ENCODE data around the gene CD74. TPM values are rescaled to one million over a fixed set of nuclear protein-coding genes. Genes with fewer than 3 reads are reported as not detected.
"Not testable (repeated sequence)": the region's sequence is repeated elsewhere in the genome, so short reads cannot be mapped to it uniquely, and the experiment has no call there.

CD74 gene
- total and polyA plus RNA-seq, 4 experiments from 2014 or later, result 178 to 703 (median 238) TPM

DNA sequence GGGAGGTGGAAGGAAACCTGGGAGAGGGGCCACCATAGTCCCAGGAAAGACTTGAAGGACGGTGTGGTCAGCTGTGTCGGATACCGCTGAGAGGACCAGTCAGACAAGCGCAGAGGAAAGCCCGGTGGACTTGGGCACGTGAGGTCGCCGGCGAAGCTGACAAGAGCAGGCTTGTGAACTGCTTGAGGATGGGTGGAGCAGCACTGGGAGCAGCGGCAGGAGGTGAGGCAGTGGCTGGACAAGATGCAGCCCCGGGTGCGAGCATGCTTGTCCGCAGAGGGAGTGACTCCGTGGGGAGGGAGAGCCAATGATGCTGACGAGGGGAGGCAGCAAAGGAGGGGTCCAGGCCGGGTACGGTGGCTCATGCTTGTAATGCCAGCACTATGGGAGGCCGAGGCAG, 18.3 kb upstream of the CD74 start:
- H3K4me1 Mint-ChIP-seq, result peaks cover 2 to 3% (median 3%) of the 10 kb centered on the region in 4 donors
- no peaks in the 10 kb centered on the region for H3K36me3 Mint-ChIP-seq
- H3K27ac Mint-ChIP-seq, result no peak overlapping the region
- Histone ChIP-seq H3K9me3 (ENCODE audit: control insufficient read depth in 1 of 2, low read length in 2 of 2) (no peaks in the 10 kb centered on the region), H3K36me3 (ENCODE audit: insufficient read depth, low read length) (no peaks in the 10 kb centered on the region), H3K27me3 (ENCODE audit: insufficient read depth, low read length) (no peaks in the 10 kb centered on the region), H3K4me3 (ENCODE audit: low read length in 2 of 2) (no peak overlapping the region), H3K27ac (ENCODE audit: low read depth, low read length) (no peak overlapping the region), H3K4me1 (ENCODE audit: insufficient read depth, low read length) (peaks cover 3% of the 10 kb centered on the region)
- no peaks in the 10 kb centered on the region for H3K27me3 Mint-ChIP-seq
- H3K4me3 Mint-ChIP-seq, result no peak overlapping the region
- H3K9me3 Mint-ChIP-seq, result no peaks in the 10 kb centered on the region
- DNase-seq, result no peak
- intact Hi-C loops (cut with micrococcal nuclease), result no loop called here
- CTCF ChIA-PET (ENCODE audit: partially characterized antibody), result no interaction called here
- POLR2A ChIA-PET (ENCODE audit: partially characterized antibody), result no interaction called here

DNA sequence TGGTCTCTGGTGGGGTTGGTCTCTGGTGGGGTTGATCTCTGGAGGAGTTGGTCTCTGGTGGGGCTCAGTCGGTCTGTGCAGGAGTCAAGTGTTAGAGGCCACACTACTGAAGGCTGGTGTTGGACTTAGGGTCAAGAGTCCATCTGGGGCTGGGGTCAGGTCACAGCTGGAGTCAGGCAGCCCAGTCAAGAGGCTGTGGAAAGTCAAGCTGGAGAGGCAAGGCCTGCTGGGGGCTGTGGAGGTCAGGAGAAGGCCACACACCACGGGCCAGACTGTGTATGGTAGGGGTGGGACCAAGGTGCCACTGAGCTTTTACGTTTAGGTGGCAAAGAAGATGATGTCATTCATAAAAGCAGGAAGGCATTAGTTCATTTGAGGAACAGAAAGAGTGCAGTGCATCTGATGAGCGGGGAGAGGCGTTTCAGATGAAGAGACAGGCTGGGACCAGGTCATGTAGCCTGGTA, 16.7 kb upstream of the CD74 start:
- Mint-ChIP-seq H3K27me3 (no peaks in the 10 kb centered on the region), H3K27ac (peak overlapping the region in 1 of 7 donors; percentile 35), H3K36me3 (no peaks in the 10 kb centered on the region), H3K9me3 (no peaks in the 10 kb centered on the region), H3K4me3 (no peak overlapping the region), H3K4me1 (no peaks in the 10 kb centered on the region)
- H3K9me3 ChIP-seq (ENCODE audit: control insufficient read depth in 1 of 2, low read length in 2 of 2), result no peaks in the 10 kb centered on the region
- intact Hi-C loops (cut with micrococcal nuclease), result no loop called here
- POLR2A ChIA-PET (ENCODE audit: partially characterized antibody), result no interaction called here
- CTCF ChIA-PET (ENCODE audit: partially characterized antibody), result no interaction called here
- H3K27me3 ChIP-seq (ENCODE audit: insufficient read depth, low read length), result no peaks in the 10 kb centered on the region
- no peak overlapping the region for H3K27ac ChIP-seq (ENCODE audit: low read depth, low read length)
- no peak for DNase-seq
- no peaks in the 10 kb centered on the region for H3K36me3 ChIP-seq (ENCODE audit: insufficient read depth, low read length)
- H3K4me1 ChIP-seq (ENCODE audit: insufficient read depth, low read length), result no peaks in the 10 kb centered on the region
- H3K4me3 ChIP-seq (ENCODE audit: low read length in 2 of 2), result no peak overlapping the region

DNA sequence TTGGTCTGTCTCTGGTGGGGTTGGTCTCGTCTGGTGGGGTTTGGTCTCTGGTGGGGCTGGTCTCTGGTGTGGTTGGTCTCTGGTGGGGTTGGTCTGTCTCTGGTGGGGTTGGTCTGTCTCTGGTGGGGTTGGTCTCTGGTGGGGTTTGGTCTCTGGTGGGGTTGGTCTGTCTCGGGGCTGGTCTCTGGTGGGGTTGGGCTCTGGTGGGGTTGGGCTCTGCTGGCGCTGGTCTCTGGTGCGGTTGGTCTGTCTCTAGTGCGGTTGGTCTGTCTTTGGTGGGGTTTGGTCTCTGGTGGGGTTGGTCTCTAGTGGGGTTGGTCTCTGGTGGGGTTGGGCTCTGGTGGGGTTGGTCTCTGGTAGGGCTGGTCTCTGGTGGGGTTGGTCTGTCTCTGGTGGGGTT, 16.3 kb upstream of the CD74 start:
- no peak for DNase-seq
- no peaks in the 10 kb centered on the region for H3K4me1 ChIP-seq (ENCODE audit: insufficient read depth, low read length)
- no peak overlapping the region for H3K4me3 Mint-ChIP-seq
- no peaks in the 10 kb centered on the region for H3K9me3 Mint-ChIP-seq
- no peaks in the 10 kb centered on the region for H3K27me3 Mint-ChIP-seq
- no peaks in the 10 kb centered on the region for H3K9me3 ChIP-seq (ENCODE audit: control insufficient read depth in 1 of 2, low read length in 2 of 2)
- no peak overlapping the region for H3K27ac ChIP-seq (ENCODE audit: low read depth, low read length)
- no peaks in the 10 kb centered on the region for H3K4me1 Mint-ChIP-seq
- ChIA-PET POLR2A (ENCODE audit: partially characterized antibody) (no interaction called here), CTCF (ENCODE audit: partially characterized antibody) (interaction anchor here (0.6 kb wide), 1 partner anchor 139 kb away, joined by 3 read pairs; no protein-coding TSS in a partner anchor)
- no peak overlapping the region for H3K4me3 ChIP-seq (ENCODE audit: low read length in 2 of 2)
- H3K27ac Mint-ChIP-seq, result no peak overlapping the region
- no peaks in the 10 kb centered on the region for H3K36me3 Mint-ChIP-seq
- intact Hi-C loops (cut with micrococcal nuclease), result no loop called here
- H3K27me3 ChIP-seq (ENCODE audit: insufficient read depth, low read length), result no peaks in the 10 kb centered on the region
- H3K36me3 ChIP-seq (ENCODE audit: insufficient read depth, low read length), result no peaks in the 10 kb centered on the region

DNA sequence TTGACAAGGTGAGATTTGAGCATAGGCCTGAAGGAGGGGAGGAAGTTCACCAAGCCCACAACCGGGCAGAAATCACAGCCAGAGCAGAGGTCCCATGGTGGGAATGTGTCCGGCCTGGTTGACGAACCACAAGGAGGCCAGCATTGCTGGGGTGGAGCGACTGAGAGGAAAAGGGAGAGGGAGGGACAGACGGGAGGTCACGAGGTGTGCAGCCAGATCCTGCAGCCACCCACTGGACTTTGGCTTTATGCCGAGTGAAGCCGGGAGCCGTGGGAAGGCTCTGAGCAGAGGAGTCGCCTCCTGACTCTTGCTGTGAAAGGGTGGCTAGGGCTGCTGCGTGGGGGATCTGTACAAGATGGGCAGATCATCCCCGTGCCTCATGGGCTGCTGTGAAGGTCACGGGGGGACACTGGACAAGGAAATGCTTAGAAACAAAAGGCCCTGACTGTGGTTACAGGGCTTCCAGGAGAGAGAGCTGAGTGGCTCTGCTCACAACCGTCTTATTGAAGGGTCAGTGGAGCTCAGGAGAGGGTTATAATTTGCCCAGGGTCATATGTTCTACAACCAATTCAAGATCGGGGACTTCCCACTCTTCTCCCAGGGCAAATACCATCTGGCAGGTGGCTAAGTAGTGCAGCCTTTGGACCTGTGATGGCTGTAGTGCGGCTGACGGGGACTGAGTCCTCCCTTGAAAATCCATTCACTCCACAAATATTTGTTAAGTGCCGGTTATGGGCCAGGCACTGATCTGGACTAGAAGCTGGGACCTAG, 15.6 kb upstream of the CD74 start:
- no peaks in the 10 kb centered on the region for H3K9me3 Mint-ChIP-seq
- Histone ChIP-seq H3K4me1 (ENCODE audit: insufficient read depth, low read length) (no peaks in the 10 kb centered on the region), H3K4me3 (ENCODE audit: low read length in 2 of 2) (no peak overlapping the region), H3K9me3 (ENCODE audit: control insufficient read depth in 1 of 2, low read length in 2 of 2) (no peaks in the 10 kb centered on the region), H3K27me3 (ENCODE audit: insufficient read depth, low read length) (no peaks in the 10 kb centered on the region), H3K27ac (ENCODE audit: low read depth, low read length) (no peak overlapping the region), H3K36me3 (ENCODE audit: insufficient read depth, low read length) (no peaks in the 10 kb centered on the region)
- peak overlapping the region in 1 of 7 donors; percentile 13 for H3K27ac Mint-ChIP-seq
- no peaks in the 10 kb centered on the region for H3K4me1 Mint-ChIP-seq
- no peak overlapping the region for H3K4me3 Mint-ChIP-seq
- CTCF ChIA-PET (ENCODE audit: partially characterized antibody), result interaction anchor here (0.6 kb wide), 1 partner anchor 138 kb away, joined by 3 read pairs; no protein-coding TSS in a partner anchor
- no peaks in the 10 kb centered on the region for H3K36me3 Mint-ChIP-seq
- POLR2A ChIA-PET (ENCODE audit: partially characterized antibody), result no interaction called here
- no peaks in the 10 kb centered on the region for H3K27me3 Mint-ChIP-seq
- DNase-seq, result no peak
- intact Hi-C loops (cut with micrococcal nuclease), result no loop called here

DNA sequence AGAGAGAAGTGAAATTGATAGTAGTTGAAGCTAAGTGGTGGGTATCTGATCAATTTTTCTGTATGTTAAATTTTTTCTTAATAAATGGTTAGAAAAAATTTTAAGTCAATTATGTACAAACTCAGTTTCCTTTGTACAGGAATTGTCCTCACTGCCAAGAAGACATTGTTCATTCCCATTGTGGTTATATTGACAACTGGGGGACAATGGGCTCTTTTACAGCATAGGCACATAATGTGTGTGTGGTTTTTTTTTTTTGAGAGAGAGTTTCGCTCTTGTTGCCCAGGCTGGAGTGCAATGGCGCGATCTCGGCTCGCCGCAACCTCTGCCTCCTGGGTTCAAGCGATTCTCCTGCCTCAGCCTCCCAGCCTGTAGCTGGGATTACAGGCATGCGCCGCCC, 13.5 kb upstream of the CD74 start:
- CTCF ChIA-PET (ENCODE audit: partially characterized antibody); H3K4me3 ChIP-seq (ENCODE audit: low read length in 2 of 2); H3K9me3 Mint-ChIP-seq; H3K27ac Mint-ChIP-seq; H3K4me3 Mint-ChIP-seq; H3K27ac ChIP-seq (ENCODE audit: low read depth, low read length); H3K4me1 ChIP-seq (ENCODE audit: insufficient read depth, low read length); DNase-seq; H3K36me3 Mint-ChIP-seq; H3K27me3 ChIP-seq (ENCODE audit: insufficient read depth, low read length); H3K9me3 ChIP-seq (ENCODE audit: control insufficient read depth in 1 of 2, low read length in 2 of 2); H3K27me3 Mint-ChIP-seq; H3K36me3 ChIP-seq (ENCODE audit: insufficient read depth, low read length); intact Hi-C loops (cut with micrococcal nuclease); H3K4me1 Mint-ChIP-seq: not testable (repeated sequence)
- POLR2A ChIA-PET (ENCODE audit: partially characterized antibody), result interaction anchor here (0.6 kb wide), 1 partner anchor 31 kb away, joined by 3 read pairs; no protein-coding TSS in a partner anchor

DNA sequence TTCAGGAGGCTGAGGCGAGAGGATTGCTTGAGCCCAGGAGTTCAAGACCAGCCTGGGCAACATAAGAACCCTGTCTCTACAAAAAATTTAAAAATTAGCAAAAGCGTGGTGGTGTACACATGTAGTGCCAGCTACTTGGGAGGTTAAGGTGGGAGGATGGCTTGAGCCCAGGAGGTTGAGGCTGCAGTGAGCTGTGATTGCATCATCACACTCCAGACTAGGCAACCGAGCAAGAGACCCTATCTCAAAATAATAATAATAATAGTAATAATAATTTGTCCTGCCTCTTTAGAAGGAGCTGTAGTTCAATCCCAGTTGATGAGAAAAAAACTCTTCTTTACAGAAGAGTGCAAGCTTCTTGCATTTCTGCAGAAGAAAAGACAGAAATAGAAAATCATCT, 10.0 kb upstream of the CD74 start:
- H3K36me3 ChIP-seq (ENCODE audit: insufficient read depth, low read length), result no peaks in the 10 kb centered on the region
- H3K27ac ChIP-seq (ENCODE audit: low read depth, low read length), result no peak overlapping the region
- no peaks in the 10 kb centered on the region for H3K4me1 ChIP-seq (ENCODE audit: insufficient read depth, low read length)
- no peak overlapping the region for H3K27ac Mint-ChIP-seq
- ChIA-PET CTCF (ENCODE audit: partially characterized antibody) (interaction anchor here (0.8 to 1.6 kb wide), 2 partner anchors 13 to 25 kb away, joined by 3 to 5 read pairs; no protein-coding TSS in a partner anchor), POLR2A (ENCODE audit: partially characterized antibody) (interaction anchor here (1.3 kb wide), 1 partner anchor 10 kb away, joined by 3 read pairs; the partner anchor contains the start of gene CD74)
- H3K27me3 Mint-ChIP-seq, result no peaks in the 10 kb centered on the region
- H3K9me3 ChIP-seq (ENCODE audit: control insufficient read depth in 1 of 2, low read length in 2 of 2), result no peaks in the 10 kb centered on the region
- no peaks in the 10 kb centered on the region for H3K27me3 ChIP-seq (ENCODE audit: insufficient read depth, low read length)
- no peak for DNase-seq
- H3K4me3 ChIP-seq (ENCODE audit: low read length in 2 of 2), result no peak overlapping the region
- H3K4me1 Mint-ChIP-seq, result no peaks in the 10 kb centered on the region
- intact Hi-C loops (cut with micrococcal nuclease), result no loop called here
- no peaks in the 10 kb centered on the region for H3K9me3 Mint-ChIP-seq
- no peak overlapping the region for H3K4me3 Mint-ChIP-seq
- H3K36me3 Mint-ChIP-seq, result no peaks in the 10 kb centered on the region

DNA sequence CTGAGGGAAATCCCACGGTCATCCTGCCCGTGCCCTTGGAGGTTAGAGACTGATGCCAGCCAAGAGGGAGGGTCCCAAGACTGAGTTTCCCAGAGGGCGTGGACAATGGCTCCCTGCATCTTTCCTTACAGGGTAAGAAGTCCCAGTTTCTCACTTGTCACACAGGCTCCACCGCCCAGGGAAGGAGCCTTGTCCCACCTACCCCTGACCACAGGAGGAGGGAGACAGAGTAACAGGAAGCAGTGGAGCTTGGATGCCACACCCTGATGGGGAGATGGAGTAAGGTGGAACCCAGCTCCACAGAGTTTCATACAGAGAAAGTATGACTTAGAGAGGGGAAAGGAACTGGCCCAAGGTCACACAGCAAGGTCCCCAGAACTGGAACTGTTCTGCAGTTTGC, 9.4 kb upstream of the CD74 start:
- H3K4me1 ChIP-seq (ENCODE audit: insufficient read depth, low read length), result no peaks in the 10 kb centered on the region
- Mint-ChIP-seq H3K9me3 (no peaks in the 10 kb centered on the region), H3K4me3 (no peak overlapping the region), H3K4me1 (no peaks in the 10 kb centered on the region), H3K27ac (peak overlapping the region in 1 of 7 donors; percentile 26), H3K36me3 (no peaks in the 10 kb centered on the region), H3K27me3 (no peaks in the 10 kb centered on the region)
- ChIA-PET POLR2A (ENCODE audit: partially characterized antibody) (interaction anchor here (0.6 to 1.2 kb wide), 2 partner anchors 9 to 23 kb away, joined by 3 to 5 read pairs; no protein-coding TSS in a partner anchor), CTCF (ENCODE audit: partially characterized antibody) (interaction anchor here (0.8 kb wide), 1 partner anchor 24 kb away, joined by 3 read pairs; no protein-coding TSS in a partner anchor)
- no peak for DNase-seq
- H3K36me3 ChIP-seq (ENCODE audit: insufficient read depth, low read length), result no peaks in the 10 kb centered on the region
- H3K27me3 ChIP-seq (ENCODE audit: insufficient read depth, low read length), result no peaks in the 10 kb centered on the region
- H3K27ac ChIP-seq (ENCODE audit: low read depth, low read length), result no peak overlapping the region
- intact Hi-C loops (cut with micrococcal nuclease), result no loop called here
- H3K9me3 ChIP-seq (ENCODE audit: control insufficient read depth in 1 of 2, low read length in 2 of 2), result no peaks in the 10 kb centered on the region
- H3K4me3 ChIP-seq (ENCODE audit: low read length in 2 of 2), result no peak overlapping the region

Measured in CD4-positive, alpha-beta memory T cell (primary cell).